ENCODE results near the gene KLHDC10.

DNA sequence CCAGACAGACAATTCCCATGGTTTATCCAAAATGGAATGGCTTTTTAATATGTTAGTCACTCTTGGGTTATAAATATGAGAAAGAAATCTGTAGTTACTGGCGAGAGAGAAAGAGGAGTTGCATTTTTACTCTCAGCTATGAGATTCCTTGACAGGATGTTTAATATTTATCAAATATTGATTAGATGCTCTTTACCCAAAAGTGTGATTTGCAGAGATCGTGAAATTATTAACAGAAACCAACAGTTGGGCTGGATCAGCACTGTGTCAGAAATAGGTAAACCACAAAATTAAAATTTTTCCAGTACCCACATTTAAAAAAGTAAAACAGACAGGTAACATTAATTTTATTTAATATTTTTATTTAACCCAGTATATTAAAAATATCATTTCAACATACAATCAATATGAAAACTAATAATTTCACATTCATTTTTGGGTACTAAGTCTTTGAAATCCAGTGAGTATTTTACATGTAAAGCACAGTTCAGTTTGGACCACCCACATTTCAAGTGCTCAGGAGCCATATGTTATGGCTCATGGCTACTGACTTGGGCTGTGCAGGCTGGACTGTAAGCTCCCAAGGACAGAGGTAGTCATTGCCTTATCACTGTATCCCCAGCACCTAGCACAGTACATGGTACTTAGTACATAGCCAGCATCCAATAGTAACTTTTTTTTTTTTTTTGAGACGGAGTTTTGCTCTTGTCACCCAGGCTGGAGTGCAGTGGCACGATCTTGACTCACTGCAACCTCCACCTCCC is 42.5 kb downstream of the KLHDC10 start:
- no peak for TF ChIP-seq SP1 (IDR thresholded peaks at IDR 0.05)
- no peak for TF ChIP-seq SP1 (CRISPR knock-in tag; IDR thresholded peaks at IDR 0.05)
- no peak for TF ChIP-seq FLYWCH1 (CRISPR knock-in tag; IDR thresholded peaks at IDR 0.05)
- TF ChIP-seq NFIC (IDR thresholded peaks at IDR 0.05; ENCODE audit: low read length) = no peak
- no peak for TF ChIP-seq POLR2AphosphoS5 (IDR thresholded peaks at IDR 0.05; ENCODE audit: low read depth, low read length)
- TF ChIP-seq, protein P1, sequence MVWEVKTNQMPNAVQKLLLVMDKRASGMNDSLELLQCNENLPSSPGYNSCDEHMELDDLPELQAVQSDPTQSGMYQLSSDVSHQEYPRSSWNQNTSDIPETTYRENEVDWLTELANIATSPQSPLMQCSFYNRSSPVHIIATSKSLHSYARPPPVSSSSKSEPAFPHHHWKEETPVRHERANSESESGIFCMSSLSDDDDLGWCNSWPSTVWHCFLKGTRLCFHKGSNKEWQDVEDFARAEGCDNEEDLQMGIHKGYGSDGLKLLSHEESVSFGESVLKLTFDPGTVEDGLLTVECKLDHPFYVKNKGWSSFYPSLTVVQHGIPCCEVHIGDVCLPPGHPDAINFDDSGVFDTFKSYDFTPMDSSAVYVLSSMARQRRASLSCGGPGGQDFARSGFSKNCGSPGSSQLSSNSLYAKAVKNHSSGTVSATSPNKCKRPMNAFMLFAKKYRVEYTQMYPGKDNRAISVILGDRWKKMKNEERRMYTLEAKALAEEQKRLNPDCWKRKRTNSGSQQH (CRISPR knock-in tag; IDR thresholded peaks at IDR 0.05; ENCODE audit: low read depth) = no peak
- TF ChIP-seq, protein P2, sequence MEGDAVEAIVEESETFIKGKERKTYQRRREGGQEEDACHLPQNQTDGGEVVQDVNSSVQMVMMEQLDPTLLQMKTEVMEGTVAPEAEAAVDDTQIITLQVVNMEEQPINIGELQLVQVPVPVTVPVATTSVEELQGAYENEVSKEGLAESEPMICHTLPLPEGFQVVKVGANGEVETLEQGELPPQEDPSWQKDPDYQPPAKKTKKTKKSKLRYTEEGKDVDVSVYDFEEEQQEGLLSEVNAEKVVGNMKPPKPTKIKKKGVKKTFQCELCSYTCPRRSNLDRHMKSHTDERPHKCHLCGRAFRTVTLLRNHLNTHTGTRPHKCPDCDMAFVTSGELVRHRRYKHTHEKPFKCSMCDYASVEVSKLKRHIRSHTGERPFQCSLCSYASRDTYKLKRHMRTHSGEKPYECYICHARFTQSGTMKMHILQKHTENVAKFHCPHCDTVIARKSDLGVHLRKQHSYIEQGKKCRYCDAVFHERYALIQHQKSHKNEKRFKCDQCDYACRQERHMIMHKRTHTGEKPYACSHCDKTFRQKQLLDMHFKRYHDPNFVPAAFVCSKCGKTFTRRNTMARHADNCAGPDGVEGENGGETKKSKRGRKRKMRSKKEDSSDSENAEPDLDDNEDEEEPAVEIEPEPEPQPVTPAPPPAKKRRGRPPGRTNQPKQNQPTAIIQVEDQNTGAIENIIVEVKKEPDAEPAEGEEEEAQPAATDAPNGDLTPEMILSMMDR (CRISPR knock-in tag; IDR thresholded peaks at IDR 0.05) = no peak
